ENCODE results near the gene ZSCAN25. TPM values are rescaled to one million over a fixed set of nuclear protein-coding genes. Genes with fewer than 3 reads are reported as not detected.

Gene ZSCAN25
- total RNA-seq, 2 donors from 2014 or later = 22.2 to 23.1 TPM

GRCh38 chr7:99619571-99620130 is 2.9 kb downstream of the ZSCAN25 start:
- Mint-ChIP-seq H3K27ac (no peak overlapping the region), H3K36me3 (ENCODE audit: low read depth) (peaks cover 60% of the 10 kb centered on the region), H3K27me3 (ENCODE audit: insufficient read depth) (peaks cover 10% of the 10 kb centered on the region), H3K4me1 (peaks cover 16% of the 10 kb centered on the region), H3K4me3 (no peak overlapping the region), H3K9me3 (peaks cover 2% of the 10 kb centered on the region)
- WGBS, 2 experiments (ENCODE audit: insufficient coverage in 1 of 2, insufficient read length in 1 of 2) = 97 to 98% methylated on average over 18 of the region's 18 CpGs
- no peak for TF ChIP-seq CTCF (conservative IDR thresholded peaks at IDR 0.05)
- DNase-seq = no peak
- H3K9me3 ChIP-seq (ENCODE audit: control insufficient read depth, low read length) = no peaks in the 10 kb centered on the region
- no peak overlapping the region for H3K9ac ChIP-seq (ENCODE audit: extremely low read depth, low read length, poor library complexity, severe bottlenecking)
- H3K36me3 ChIP-seq (ENCODE audit: control insufficient read depth, insufficient read depth, low read length) = peaks cover 62% of the 10 kb centered on the region
- H3K4me1 ChIP-seq (ENCODE audit: control insufficient read depth, insufficient read depth, low read length) = peaks cover 5% of the 10 kb centered on the region
- H3K27ac ChIP-seq (ENCODE audit: low read depth, low read length) = no peak overlapping the region
- peak overlapping the region; percentile 92 for H3K4me3 ChIP-seq (ENCODE audit: low read length)
- no peaks in the 10 kb centered on the region for H3K27me3 ChIP-seq (ENCODE audit: control insufficient read depth, insufficient read depth, low read length, poor library complexity, severe bottlenecking)

DNA sequence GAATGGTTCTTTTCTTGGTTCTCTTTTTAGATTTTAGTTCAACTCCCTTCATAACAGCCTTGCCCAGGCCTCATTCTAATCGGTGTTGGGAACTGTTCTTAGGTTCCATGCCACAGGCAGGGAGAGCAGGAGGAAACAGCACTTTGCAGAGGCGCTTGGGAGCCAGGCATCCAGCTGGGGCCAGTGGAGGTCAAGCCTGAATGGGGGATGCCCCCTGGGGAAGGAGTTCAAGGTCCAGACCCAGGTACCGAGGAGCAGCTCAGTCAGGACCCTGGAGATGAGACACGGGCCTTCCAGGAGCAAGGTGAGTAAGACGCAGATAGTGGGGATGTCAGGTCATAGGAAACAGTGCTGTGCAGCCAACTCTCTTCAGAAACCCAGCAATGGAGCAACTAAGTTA is 4.5 kb downstream of the ZSCAN25 start:
- H3K9ac ChIP-seq (ENCODE audit: extremely low read depth, low read length, poor library complexity, severe bottlenecking) = no peak overlapping the region
- no peak overlapping the region for H3K4me3 ChIP-seq (ENCODE audit: low read length)
- WGBS, 2 experiments (ENCODE audit: insufficient coverage in 1 of 2, insufficient read length in 1 of 2) = 93 to 95% methylated on average over 4 to 5 of the region's 5 CpGs
- peaks cover 5% of the 10 kb centered on the region for H3K4me1 ChIP-seq (ENCODE audit: control insufficient read depth, insufficient read depth, low read length)
- H3K27ac ChIP-seq (ENCODE audit: low read depth, low read length) = no peak overlapping the region
- peaks cover 3% of the 10 kb centered on the region for H3K27me3 Mint-ChIP-seq (ENCODE audit: insufficient read depth)
- H3K36me3 Mint-ChIP-seq (ENCODE audit: low read depth) = peaks cover 76% of the 10 kb centered on the region
- no peaks in the 10 kb centered on the region for H3K9me3 ChIP-seq (ENCODE audit: control insufficient read depth, low read length)
- H3K27me3 ChIP-seq (ENCODE audit: control insufficient read depth, insufficient read depth, low read length, poor library complexity, severe bottlenecking) = no peaks in the 10 kb centered on the region
- no peak overlapping the region for H3K27ac Mint-ChIP-seq
- DNase-seq = no peak
- peaks cover 78% of the 10 kb centered on the region for H3K36me3 ChIP-seq (ENCODE audit: control insufficient read depth, insufficient read depth, low read length)
- H3K9me3 Mint-ChIP-seq = peaks cover 1% of the 10 kb centered on the region
- peaks cover 16% of the 10 kb centered on the region for H3K4me1 Mint-ChIP-seq
- no peak for TF ChIP-seq CTCF (conservative IDR thresholded peaks at IDR 0.05)
- no peak overlapping the region for H3K4me3 Mint-ChIP-seq

- no peaks in the 10 kb centered on the region for H3K27me3 ChIP-seq (ENCODE audit: control insufficient read depth, insufficient read depth, low read length, poor library complexity, severe bottlenecking)
- WGBS, 2 experiments (ENCODE audit: insufficient coverage in 1 of 2, insufficient read length in 1 of 2) = 92% methylated on average over 7 to 10 of the region's 10 CpGs
- Mint-ChIP-seq H3K4me3 (no peak overlapping the region), H3K27ac (no peak overlapping the region), H3K36me3 (ENCODE audit: low read depth) (peaks cover 87% of the 10 kb centered on the region), H3K27me3 (ENCODE audit: insufficient read depth) (no peaks in the 10 kb centered on the region), H3K9me3 (no peaks in the 10 kb centered on the region), H3K4me1 (peaks cover 15% of the 10 kb centered on the region)
- H3K9me3 ChIP-seq (ENCODE audit: control insufficient read depth, low read length) = no peaks in the 10 kb centered on the region
- no peak overlapping the region for H3K9ac ChIP-seq (ENCODE audit: extremely low read depth, low read length, poor library complexity, severe bottlenecking)
- no peak for DNase-seq
- no peak overlapping the region for H3K4me3 ChIP-seq (ENCODE audit: low read length)
- H3K27ac ChIP-seq (ENCODE audit: low read depth, low read length) = no peak overlapping the region
- no peak for TF ChIP-seq CTCF (conservative IDR thresholded peaks at IDR 0.05)
- peaks cover 91% of the 10 kb centered on the region for H3K36me3 ChIP-seq (ENCODE audit: control insufficient read depth, insufficient read depth, low read length)
- H3K4me1 ChIP-seq (ENCODE audit: control insufficient read depth, insufficient read depth, low read length) = peaks cover 5% of the 10 kb centered on the region
These were observed 5.8 kb downstream of the ZSCAN25 start for GRCh38 chr7:99622596-99622995.
